Activated CD8-positive, alpha-beta T cell treated with anti-CD3 and anti-CD28 coated beads for 36 hours (primary cell): ENCODE results near the gene WFDC5. TPM values are rescaled to one million over a fixed set of nuclear protein-coding genes. Genes with fewer than 3 reads are reported as not detected.
"Not testable (repeated sequence)": the region's sequence is repeated elsewhere in the genome, so short reads cannot be mapped to it uniquely, and the experiment has no call there.

ENCODE experiments used
- ATAC-seq: fragments of 200-7000 bp; cut with Tn5 transposase; one replicate; pipeline ENCODE4 v1.10.0; 2021; ENCODE audit warnings: mild to moderate bottlenecking, moderate library complexity
- CTCF ChIA-PET: fragments of 350-600 bp; sonication (Branson Sonifier 250); formaldehyde crosslinking; loops from one replicate; lab custom pipeline; 2021; ENCODE audit warnings: antibody characterized with exemption; lab: Charles Lee
- POLR2A ChIA-PET: fragments of 350-600 bp; sonication (Branson Sonifier 250); formaldehyde crosslinking; loops from one replicate; lab custom pipeline; 2021; ENCODE audit warnings: antibody characterized with exemption; lab: Charles Lee
- DNase-seq: peaks from one replicate; pipeline ENCODE4 v3.0.0-alpha.2; 2020
- H3K27ac Mint-ChIP-seq: one replicate; pipeline ENCODE4 v1.8.0; 2021; ENCODE audit warnings: mild to moderate bottlenecking, mixed read lengths
- H3K27me3 Mint-ChIP-seq: one replicate; pipeline ENCODE4 v1.8.0; 2021; ENCODE audit warnings: mixed read lengths
- H3K36me3 Mint-ChIP-seq: one replicate; pipeline ENCODE4 v1.8.0; 2021; ENCODE audit warnings: low read depth, mixed read lengths
- H3K4me1 Mint-ChIP-seq: one replicate; pipeline ENCODE4 v1.8.0; 2021; ENCODE audit warnings: low read depth, mixed read lengths
- H3K4me3 Mint-ChIP-seq: one replicate; pipeline ENCODE4 v1.8.0; 2021; ENCODE audit warnings: mild to moderate bottlenecking, moderate library complexity, mixed read lengths
- H3K9me3 Mint-ChIP-seq: one replicate; pipeline ENCODE4 v1.8.0; 2021; ENCODE audit warnings: mixed read lengths
- intact Hi-C: fragments of 100-400 bp; cut with micrococcal nuclease; formaldehyde crosslinking; loops from one replicate; pipeline ENCODE4 v1.10.0; 2022
- total RNA-seq, 2 experiments: library from RNA; stranded (reverse); gene quantifications; one replicate each; pipeline ENCODE4 v1.2.3, GENCODE V29; 2021
- TF ChIP-seq, protein P1 (sequence below): fragments of 200-600 bp; IDR thresholded peaks from one replicate; pipeline ENCODE4 v1.8.0; 2022; ENCODE audit warnings: antibody characterized with exemption, mild to moderate bottlenecking

Gene WFDC5
- total RNA-seq, 2 experiments from 2014 or later = not detected

DNA sequence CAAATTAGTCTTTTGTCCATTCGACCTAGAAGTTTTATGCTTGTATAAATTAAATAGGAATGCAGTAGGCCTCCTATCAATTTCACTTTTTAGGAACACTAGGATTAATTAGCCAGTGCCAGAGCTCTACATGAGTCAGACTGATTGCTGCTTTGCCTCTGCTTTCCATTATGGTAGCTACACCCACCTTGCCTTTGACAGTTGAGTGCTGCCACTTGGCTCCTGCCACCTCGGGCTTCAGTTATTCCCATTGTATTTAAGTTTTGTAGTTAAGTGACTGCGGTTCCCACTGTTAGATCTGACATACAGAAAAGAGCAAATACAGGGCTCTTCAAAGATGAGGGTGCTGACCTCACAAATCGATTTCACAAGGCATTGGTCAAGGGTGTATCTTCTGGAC, 25.9 kb upstream of the WFDC5 start:
- intact Hi-C loops = no loop called here
- Mint-ChIP-seq H3K9me3 (no peaks in the 10 kb centered on the region), H3K4me1 (no peaks in the 10 kb centered on the region), H3K27me3 (peaks cover 3% of the 10 kb centered on the region), H3K27ac (no peak overlapping the region), H3K4me3 (no peak overlapping the region), H3K36me3 (no peaks in the 10 kb centered on the region)
- POLR2A ChIA-PET = no interaction called here
- ATAC-seq (no peak), DNase-seq (no peak)
- CTCF ChIA-PET = interaction anchor here (0.9 to 4.7 kb wide), 3 partner anchors 29 to 151 kb away, joined by 3 to 79 read pairs (median 25); no protein-coding TSS in a partner anchor
- TF ChIP-seq, protein P1, sequence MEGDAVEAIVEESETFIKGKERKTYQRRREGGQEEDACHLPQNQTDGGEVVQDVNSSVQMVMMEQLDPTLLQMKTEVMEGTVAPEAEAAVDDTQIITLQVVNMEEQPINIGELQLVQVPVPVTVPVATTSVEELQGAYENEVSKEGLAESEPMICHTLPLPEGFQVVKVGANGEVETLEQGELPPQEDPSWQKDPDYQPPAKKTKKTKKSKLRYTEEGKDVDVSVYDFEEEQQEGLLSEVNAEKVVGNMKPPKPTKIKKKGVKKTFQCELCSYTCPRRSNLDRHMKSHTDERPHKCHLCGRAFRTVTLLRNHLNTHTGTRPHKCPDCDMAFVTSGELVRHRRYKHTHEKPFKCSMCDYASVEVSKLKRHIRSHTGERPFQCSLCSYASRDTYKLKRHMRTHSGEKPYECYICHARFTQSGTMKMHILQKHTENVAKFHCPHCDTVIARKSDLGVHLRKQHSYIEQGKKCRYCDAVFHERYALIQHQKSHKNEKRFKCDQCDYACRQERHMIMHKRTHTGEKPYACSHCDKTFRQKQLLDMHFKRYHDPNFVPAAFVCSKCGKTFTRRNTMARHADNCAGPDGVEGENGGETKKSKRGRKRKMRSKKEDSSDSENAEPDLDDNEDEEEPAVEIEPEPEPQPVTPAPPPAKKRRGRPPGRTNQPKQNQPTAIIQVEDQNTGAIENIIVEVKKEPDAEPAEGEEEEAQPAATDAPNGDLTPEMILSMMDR = no peak

DNA sequence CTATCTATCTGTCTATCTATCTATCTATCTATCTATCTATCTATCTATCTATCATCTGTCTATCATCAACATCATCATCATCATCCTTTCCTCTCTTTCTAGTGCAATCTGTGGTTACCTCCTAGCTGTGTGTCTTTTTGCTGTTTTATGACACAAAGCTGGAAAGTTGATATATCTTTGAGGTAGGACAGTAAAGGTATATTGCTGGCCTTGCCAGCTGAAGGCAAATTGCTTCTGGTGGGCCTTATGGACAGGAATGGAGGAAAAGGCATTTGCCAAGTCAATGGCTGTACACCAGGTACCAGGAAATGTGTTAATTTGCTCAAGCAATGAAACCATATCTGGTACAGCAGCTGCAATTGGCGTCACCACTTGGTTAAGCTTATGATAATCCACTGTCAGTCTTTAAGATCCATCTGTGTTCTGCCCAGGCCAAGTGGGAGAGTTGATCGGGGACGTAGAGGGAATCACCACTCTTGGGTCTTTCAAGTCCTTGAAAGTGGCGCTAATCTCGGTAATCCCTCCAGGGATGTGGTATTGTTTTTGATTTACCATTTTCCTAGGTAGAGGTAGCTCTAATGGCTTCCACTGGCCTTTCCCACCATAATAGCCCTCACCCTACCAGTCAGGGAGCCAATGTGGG, 24.9 kb upstream of the WFDC5 start:
- not testable (repeated sequence) for DNase-seq, H3K9me3 Mint-ChIP-seq, H3K4me3 Mint-ChIP-seq, H3K27ac Mint-ChIP-seq, H3K4me1 Mint-ChIP-seq, ATAC-seq, H3K27me3 Mint-ChIP-seq, H3K36me3 Mint-ChIP-seq
- intact Hi-C loops = loop anchor here (5.0 kb wide), 1 partner anchor 152 kb away; no protein-coding TSS in a partner anchor
- ChIA-PET POLR2A (interaction anchor here (0.6 kb wide), 1 partner anchor 116 kb away, joined by 3 read pairs; no protein-coding TSS in a partner anchor), CTCF (interaction anchor here (0.9 to 4.7 kb wide), 29 partner anchors 10 to 631 kb away, joined by 3 to 79 read pairs (median 6); partner anchors contain the start of genes RBPJL, SEMG1 and WFDC10A)

DNA sequence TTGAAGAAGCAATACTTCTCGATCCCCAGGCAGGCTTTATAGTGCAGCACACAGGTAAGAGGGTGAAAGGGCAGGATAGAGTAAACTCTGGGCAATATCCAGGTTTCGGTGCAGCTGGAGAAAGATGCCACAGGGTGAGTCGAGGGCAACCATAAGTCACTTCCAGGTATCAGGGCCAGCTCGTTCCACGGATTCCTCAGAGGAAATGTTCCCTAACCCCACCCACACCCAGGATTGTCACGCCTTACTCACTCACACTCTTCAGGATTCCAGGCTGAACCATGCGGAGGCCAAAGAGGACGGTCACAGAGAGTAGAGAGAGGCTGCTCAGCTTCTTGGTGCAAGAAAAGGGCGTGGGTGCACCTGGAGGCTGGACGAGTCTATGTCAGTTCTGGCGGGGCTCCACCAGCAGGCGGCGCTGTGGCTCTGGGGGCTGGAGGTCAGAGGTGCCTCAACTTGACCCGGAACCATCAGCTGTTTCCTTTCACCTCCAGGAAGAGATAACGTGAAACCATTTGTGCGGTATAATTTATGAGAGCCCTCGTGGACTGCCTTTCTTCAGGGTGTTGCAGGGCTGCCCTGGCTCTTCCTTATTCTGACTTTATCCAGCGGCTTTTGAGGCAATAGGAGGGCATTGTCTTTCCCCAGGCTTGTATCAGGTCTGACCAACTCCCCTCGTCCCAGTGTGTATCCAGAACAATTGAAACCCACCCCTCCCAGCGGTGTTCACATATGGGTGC, 23.8 kb upstream of the WFDC5 start:
- H3K4me1 Mint-ChIP-seq = no peaks in the 10 kb centered on the region

DNA sequence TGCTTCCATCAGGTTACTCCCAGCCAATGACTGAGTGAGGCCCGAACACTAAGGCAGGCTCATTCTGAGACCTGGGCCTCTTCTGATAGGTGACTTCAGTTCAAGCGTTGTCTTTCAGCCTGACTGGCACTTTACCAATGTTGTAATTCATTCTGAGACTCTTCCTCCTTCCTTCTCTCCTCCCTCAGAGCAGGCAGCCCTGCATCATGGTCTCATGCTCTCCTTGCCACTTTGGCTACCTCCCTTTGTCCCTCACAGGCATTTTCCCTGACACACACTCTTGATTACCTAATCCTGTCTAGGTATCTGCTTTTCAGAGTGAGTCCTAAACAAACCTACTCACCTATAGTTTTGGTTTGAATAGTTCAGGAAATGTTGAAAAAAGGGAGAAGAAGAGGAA, 21.9 kb upstream of the WFDC5 start:
- Mint-ChIP-seq H3K4me3 (no peak overlapping the region), H3K4me1 (no peaks in the 10 kb centered on the region), H3K36me3 (no peaks in the 10 kb centered on the region), H3K27me3 (peaks cover 8% of the 10 kb centered on the region), H3K9me3 (no peaks in the 10 kb centered on the region), H3K27ac (no peak overlapping the region)
- ChIA-PET CTCF (interaction anchor here (0.7 kb wide), 1 partner anchor 17 kb away, joined by 4 read pairs; no protein-coding TSS in a partner anchor), POLR2A (no interaction called here)
- intact Hi-C loops = loop anchor here (5.0 kb wide), 1 partner anchor 155 kb away; no protein-coding TSS in a partner anchor
- DNase-seq (no peak), ATAC-seq (no peak)
- TF ChIP-seq, protein P1 = no peak

More for the DNA sequence above, 23.8 kb upstream of the WFDC5 start:
- POLR2A ChIA-PET = interaction anchor here (0.6 to 0.9 kb wide), 2 partner anchors 54 to 155 kb away, joined by 3 read pairs; no protein-coding TSS in a partner anchor
- H3K4me3 Mint-ChIP-seq = no peak overlapping the region
- H3K9me3 Mint-ChIP-seq = no peaks in the 10 kb centered on the region
- TF ChIP-seq, protein P1 = peak; percentile 82
- intact Hi-C loops = loop anchor here (5.0 kb wide), 1 partner anchor 154 kb away; no protein-coding TSS in a partner anchor
- H3K36me3 Mint-ChIP-seq = no peaks in the 10 kb centered on the region
- peak; percentile 85 for ATAC-seq
- peak; percentile 89 for DNase-seq
- H3K27me3 Mint-ChIP-seq = peaks cover 5% of the 10 kb centered on the region
- CTCF ChIA-PET = interaction anchor here (0.7 to 4.7 kb wide), 50 partner anchors 8 to 632 kb away, joined by 3 to 79 read pairs (median 4); partner anchors contain the start of genes RBPJL, SEMG1, SLPI and WFDC10A
- H3K27ac Mint-ChIP-seq = no peak overlapping the region

DNA sequence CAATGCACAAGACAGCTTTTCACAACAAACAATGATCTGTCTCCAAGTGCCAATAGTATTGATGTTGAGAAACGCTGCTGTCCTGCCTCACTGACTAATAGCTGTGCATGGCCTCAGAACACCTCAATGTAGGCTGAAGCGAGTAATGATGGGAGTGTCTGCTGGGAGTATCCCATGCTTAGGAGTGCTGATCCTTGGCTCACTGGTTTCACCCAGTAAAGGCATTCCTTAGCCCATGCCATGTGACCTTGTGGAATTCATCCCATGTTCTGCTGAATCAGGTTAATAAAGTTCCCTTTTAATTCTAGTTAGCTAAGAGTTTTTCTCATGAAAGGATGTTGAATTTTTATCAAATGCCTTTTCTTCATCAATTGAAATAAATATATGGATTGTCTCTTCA, 13.1 kb upstream of the WFDC5 start:
- ATAC-seq (no peak), DNase-seq (no peak)
- H3K4me3 Mint-ChIP-seq = no peak overlapping the region
- POLR2A ChIA-PET = no interaction called here
- H3K4me1 Mint-ChIP-seq = no peaks in the 10 kb centered on the region
- no peaks in the 10 kb centered on the region for H3K9me3 Mint-ChIP-seq
- CTCF ChIA-PET = interaction anchor here (1.2 to 1.6 kb wide), 2 partner anchors 10 to 17 kb away, joined by 3 to 6 read pairs; no protein-coding TSS in a partner anchor
- intact Hi-C loops = no loop called here
- no peak overlapping the region for H3K27ac Mint-ChIP-seq
- TF ChIP-seq, protein P1 = no peak
- no peaks in the 10 kb centered on the region for H3K36me3 Mint-ChIP-seq
- peaks cover 23% of the 10 kb centered on the region for H3K27me3 Mint-ChIP-seq
